ENCODE data around the gene ST3GAL3. TPM values are rescaled to one million over a fixed set of nuclear protein-coding genes. Genes with fewer than 3 reads are reported as not detected.
A peak's percentile ranks its signal among the peaks of the same experiment; 100 is the strongest.

The ST3GAL3 gene
- total RNA-seq, 1 donor from 2014 or later: 13.6 TPM

- Mint-ChIP-seq H3K4me1 (peaks cover 20% of the 10 kb centered on the region), H3K4me3 (no peak overlapping the region), H3K36me3 (peaks cover 7% of the 10 kb centered on the region), H3K9me3 (no peaks in the 10 kb centered on the region), H3K27me3 (ENCODE audit: insufficient read depth, low read depth) (peaks cover 3% of the 10 kb centered on the region), H3K27ac (no peak overlapping the region)
- Histone ChIP-seq H3K36me3 (no peaks in the 10 kb centered on the region), H2AFZ (replicated peaks) (no peak overlapping the region), H3K4me3 (no peak overlapping the region), H3K4me1 (peaks cover 5% of the 10 kb centered on the region), H3K9me3 (ENCODE audit: low read depth) (no peaks in the 10 kb centered on the region), H3K9ac (no peak overlapping the region), H3K4me2 (no peak overlapping the region), H3K27me3 (no peaks in the 10 kb centered on the region), H4K20me1 (ENCODE audit: low read depth) (peaks cover 12% of the 10 kb centered on the region), H3K27ac (no peak overlapping the region), H3F3A (ENCODE audit: low read depth) (peaks cover 11% of the 10 kb centered on the region), H3K79me2 (ENCODE audit: low read depth) (no peaks in the 10 kb centered on the region)
- DNase-seq (ENCODE audit: low spot score): no peak
- no peak for TF ChIP-seq EZH2 (IDR thresholded peaks at IDR 0.05)
- no peak for TF ChIP-seq CTCF (IDR thresholded peaks at IDR 0.05)
- TF ChIP-seq EZH2phosphoT487 (IDR thresholded peaks at IDR 0.05): no peak
Observed at GRCh38 chr1:43861337-43861736, 154.0 kb downstream of the ST3GAL3 start.

GRCh38 chr1:43861988-43862735, 154.8 kb downstream of the ST3GAL3 start:
- no peak overlapping the region for H3K27ac Mint-ChIP-seq

GRCh38 chr1:43864111-43865045, 157.0 kb downstream of the ST3GAL3 start:
- Histone ChIP-seq H3K27me3 (no peaks in the 10 kb centered on the region), H3K27ac (no peak overlapping the region), H3K4me2 (no peak overlapping the region), H3K9me3 (ENCODE audit: low read depth) (no peaks in the 10 kb centered on the region), H3K4me3 (no peak overlapping the region), H3K4me1 (no peaks in the 10 kb centered on the region), H4K20me1 (ENCODE audit: low read depth) (no peaks in the 10 kb centered on the region), H3F3A (ENCODE audit: low read depth) (no peaks in the 10 kb centered on the region), H3K36me3 (no peaks in the 10 kb centered on the region), H3K79me2 (ENCODE audit: low read depth) (no peaks in the 10 kb centered on the region), H2AFZ (replicated peaks) (no peak overlapping the region), H3K9ac (no peak overlapping the region)
- H3K36me3 Mint-ChIP-seq: peaks cover 3% of the 10 kb centered on the region
- H3K4me1 Mint-ChIP-seq: peaks cover 11% of the 10 kb centered on the region
- TF ChIP-seq EZH2 (IDR thresholded peaks at IDR 0.05): no peak
- TF ChIP-seq CTCF (IDR thresholded peaks at IDR 0.05): no peak
- TF ChIP-seq EZH2phosphoT487 (IDR thresholded peaks at IDR 0.05): no peak
- no peak for DNase-seq (ENCODE audit: low spot score)
- peaks cover 3% of the 10 kb centered on the region for H3K27me3 Mint-ChIP-seq (ENCODE audit: insufficient read depth, low read depth)
- H3K27ac Mint-ChIP-seq: no peak overlapping the region
- H3K9me3 Mint-ChIP-seq: no peaks in the 10 kb centered on the region
- H3K4me3 Mint-ChIP-seq: no peak overlapping the region

More at GRCh38 chr1:43861988-43862735, 154.8 kb downstream of the ST3GAL3 start:
- no peaks in the 10 kb centered on the region for H3K36me3 ChIP-seq
- H3K79me2 ChIP-seq (ENCODE audit: low read depth): no peaks in the 10 kb centered on the region
- H3K27ac ChIP-seq: no peak overlapping the region
- H3K9ac ChIP-seq: no peak overlapping the region
- H3K4me3 ChIP-seq: no peak overlapping the region
- no peak for DNase-seq (ENCODE audit: low spot score)
- H2AFZ ChIP-seq (replicated peaks): no peak overlapping the region
- no peaks in the 10 kb centered on the region for H3K27me3 ChIP-seq
- peaks cover 7% of the 10 kb centered on the region for H3K36me3 Mint-ChIP-seq
- no peak for TF ChIP-seq EZH2 (IDR thresholded peaks at IDR 0.05)
- TF ChIP-seq EZH2phosphoT487 (IDR thresholded peaks at IDR 0.05): no peak
- TF ChIP-seq CTCF (IDR thresholded peaks at IDR 0.05): no peak
- H3F3A ChIP-seq (ENCODE audit: low read depth): peaks cover 11% of the 10 kb centered on the region
- H3K9me3 Mint-ChIP-seq: no peaks in the 10 kb centered on the region
- H3K4me3 Mint-ChIP-seq: peak overlapping the region; percentile 67
- H3K4me1 ChIP-seq: peaks cover 5% of the 10 kb centered on the region
- H4K20me1 ChIP-seq (ENCODE audit: low read depth): peaks cover 12% of the 10 kb centered on the region
- peaks cover 3% of the 10 kb centered on the region for H3K27me3 Mint-ChIP-seq (ENCODE audit: insufficient read depth, low read depth)
- H3K4me2 ChIP-seq: no peak overlapping the region
- H3K9me3 ChIP-seq (ENCODE audit: low read depth): no peaks in the 10 kb centered on the region
- H3K4me1 Mint-ChIP-seq: peaks cover 15% of the 10 kb centered on the region
